Smooth muscle cell of the pulmonary artery (primary cell): ENCODE measurements around the gene CADM1. TPM values are rescaled to one million over a fixed set of nuclear protein-coding genes. Genes with fewer than 3 reads are reported as not detected.

Experiments used
- total RNA-seq: library from RNA; depleted of rRNA; stranded (reverse); fragments of >200 nt; gene quantifications from 2 replicates; pipeline ENCODE4 v1.2.3, GENCODE V29; 2014

The CADM1 gene
- 5.0 and 5.5 TPM in 2 replicates for total RNA-seq

GRCh38 chr11:115504276-115505158, at the start of gene CADM1:
Gene CADM1, minus strand, starts transcription at chr11:115504415.

